Caco-2 (cell line): ENCODE data around the gene ANKRD23. TPM values are rescaled to one million over a fixed set of nuclear protein-coding genes. Genes with fewer than 3 reads are reported as not detected.

Experiments used
- BruUV-seq: library from RNA; stranded (reverse); fragments of 400-500 nt; replicated peaks from 2 replicates; lab custom pipeline; 2021; lab: Mats Ljungman, UMichigan
- CTCF ChIA-PET: fragments of 300-600 bp; sonication (Branson Sonifier 250); formaldehyde crosslinking; loops from one replicate; lab custom pipeline; 2022; ENCODE audit warnings: antibody characterized with exemption; lab: Charles Lee
- POLR2A ChIA-PET: fragments of 300-600 bp; sonication (Branson Sonifier 250); formaldehyde crosslinking; loops from one replicate; lab custom pipeline; 2022; ENCODE audit warnings: antibody characterized with exemption; lab: Charles Lee
- DNase-seq, 2 experiments: peaks; one replicate each; pipeline versions ENCODE4 v3.0.0 to v3.0.0-alpha.2; 2020 to 2022
- H3K27me3 ChIP-seq: replicated peaks from 2 replicates; pipeline ENCODE4 v1.6.0; 2011; ENCODE audit warnings: low read length; ENCODE audit not compliant: control insufficient read depth, insufficient read depth
- H3K36me3 ChIP-seq: 2 replicates; pipeline ENCODE4 v1.5.1; 2011; ENCODE audit warnings: low read length; ENCODE audit not compliant: control insufficient read depth, insufficient read depth
- H3K4me1 ChIP-seq: fragments of 250-450 bp; sonication (Bioruptor Pico); 2 replicates; pipeline ENCODE4 v1.5.1; 2020; ENCODE audit warnings: mild to moderate bottlenecking
- H3K4me3 ChIP-seq: 2 replicates; pipeline ENCODE4 v1.5.1; 2011; ENCODE audit warnings: low read depth, mild to moderate bottlenecking, control low read depth, low read length
- H3K9me3 ChIP-seq: fragments of 250-450 bp; sonication (Bioruptor Pico); 2 replicates; pipeline ENCODE4 v1.5.1; 2020; ENCODE audit warnings: mild to moderate bottlenecking, moderate library complexity
- H3K27ac Mint-ChIP-seq: one replicate; pipeline ENCODE4 v1.8.0; 2022; ENCODE audit warnings: mixed read lengths; ENCODE audit not compliant: unreplicated experiment
- H3K27me3 Mint-ChIP-seq: one replicate; pipeline ENCODE4 v1.8.0; 2022; ENCODE audit warnings: mixed read lengths; ENCODE audit not compliant: insufficient read depth, unreplicated experiment
- H3K36me3 Mint-ChIP-seq: one replicate; pipeline ENCODE4 v1.8.0; 2022; ENCODE audit warnings: mild to moderate bottlenecking, mixed read lengths; ENCODE audit not compliant: insufficient read depth, unreplicated experiment
- H3K4me1 Mint-ChIP-seq: one replicate; pipeline ENCODE4 v1.8.0; 2022; ENCODE audit warnings: low read depth, mixed read lengths; ENCODE audit not compliant: unreplicated experiment
- H3K4me3 Mint-ChIP-seq: one replicate; pipeline ENCODE4 v1.8.0; 2022; ENCODE audit warnings: mild to moderate bottlenecking, moderate library complexity, mixed read lengths; ENCODE audit not compliant: unreplicated experiment
- H3K9me3 Mint-ChIP-seq: one replicate; pipeline ENCODE4 v1.8.0; 2022; ENCODE audit warnings: mixed read lengths; ENCODE audit not compliant: unreplicated experiment
- CTCF ChIP-seq, 2 experiments: fragments of 200-600 bp in 1 of 2; IDR thresholded peaks; 1 replicate in 1 of 2; 2 replicates in 1 of 2; pipeline versions ENCODE4 v1.5.1 to v1.8.0; 2011 to 2022; ENCODE audit warnings: antibody characterized with exemption in 1 of 2, control low read depth in 1 of 2, inconsistent platforms in 1 of 2, low read depth in 1 of 2, low read length in 1 of 2, mild to moderate bottlenecking in 1 of 2, moderate library complexity in 1 of 2; ENCODE audit not compliant: insufficient read depth in 1 of 2, severe bottlenecking in 1 of 2, unreplicated experiment in 1 of 2
- intact Hi-C: fragments of 100-400 bp; cut with micrococcal nuclease; formaldehyde crosslinking; loops from one replicate; pipeline ENCODE4 v1.10.0; 2022; ENCODE audit not compliant: unreplicated experiment
- total RNA-seq: library from RNA; stranded (reverse); gene quantifications from 2 replicates; pipeline ENCODE4 v1.2.3, GENCODE V29; 2022

Gene ANKRD23
- total RNA-seq, 1 experiment from 2014 or later = 2.5 TPM

- no peak overlapping the region for H3K4me3 ChIP-seq
- POLR2A ChIA-PET = no interaction called here
- DNase-seq = no peak
- BruUV-seq = no TSS peak
- H3K4me1 ChIP-seq = peaks cover 6% of the 10 kb centered on the region
- Mint-ChIP-seq H3K4me1 (peaks cover 7% of the 10 kb centered on the region), H3K4me3 (no peak overlapping the region), H3K27ac (no peak overlapping the region), H3K9me3 (no peaks in the 10 kb centered on the region), H3K27me3 (no peaks in the 10 kb centered on the region), H3K36me3 (no peaks in the 10 kb centered on the region)
- no peak for TF ChIP-seq CTCF (IDR thresholded peaks at IDR 0.05; ENCODE audit: insufficient read depth in 1 of 2, low read depth in 1 of 2, low read length in 1 of 2, severe bottlenecking in 1 of 2, unreplicated experiment in 1 of 2)
- intact Hi-C loops = no loop called here
- CTCF ChIA-PET = no interaction called here
- no peaks in the 10 kb centered on the region for H3K36me3 ChIP-seq
- no peaks in the 10 kb centered on the region for H3K9me3 ChIP-seq
- no peaks in the 10 kb centered on the region for H3K27me3 ChIP-seq
These were observed 34.4 kb upstream of the ANKRD23 start for GRCh38 chr2:96878171-96878570.

GRCh38 chr2:96877631-96878092 lies 33.8 kb upstream of the ANKRD23 start:
- no peak overlapping the region for H3K4me3 Mint-ChIP-seq
- no peaks in the 10 kb centered on the region for H3K36me3 ChIP-seq
- no peaks in the 10 kb centered on the region for H3K9me3 Mint-ChIP-seq
- no peak for TF ChIP-seq CTCF (IDR thresholded peaks at IDR 0.05; ENCODE audit: insufficient read depth in 1 of 2, low read depth in 1 of 2, low read length in 1 of 2, severe bottlenecking in 1 of 2, unreplicated experiment in 1 of 2)
- H3K27me3 Mint-ChIP-seq = no peaks in the 10 kb centered on the region
- H3K27ac Mint-ChIP-seq = no peak overlapping the region
- CTCF ChIA-PET = no interaction called here
- intact Hi-C loops = no loop called here
- POLR2A ChIA-PET = no interaction called here
- H3K4me1 Mint-ChIP-seq = peaks cover 7% of the 10 kb centered on the region
- BruUV-seq = no TSS peak
- H3K9me3 ChIP-seq = no peaks in the 10 kb centered on the region
- DNase-seq = no peak
- no peak overlapping the region for H3K4me3 ChIP-seq
- no peaks in the 10 kb centered on the region for H3K27me3 ChIP-seq
- peaks cover 11% of the 10 kb centered on the region for H3K4me1 ChIP-seq
- no peaks in the 10 kb centered on the region for H3K36me3 Mint-ChIP-seq

- no peaks in the 10 kb centered on the region for H3K27me3 Mint-ChIP-seq
- Histone ChIP-seq H3K9me3 (no peaks in the 10 kb centered on the region), H3K27me3 (no peaks in the 10 kb centered on the region), H3K4me1 (peaks cover 16% of the 10 kb centered on the region), H3K36me3 (no peaks in the 10 kb centered on the region), H3K4me3 (no peak overlapping the region)
- H3K4me3 Mint-ChIP-seq = no peak overlapping the region
- H3K9me3 Mint-ChIP-seq = no peaks in the 10 kb centered on the region
- intact Hi-C loops = no loop called here
- H3K4me1 Mint-ChIP-seq = peaks cover 7% of the 10 kb centered on the region
- CTCF ChIA-PET = no interaction called here
- POLR2A ChIA-PET = no interaction called here
- TF ChIP-seq CTCF (IDR thresholded peaks at IDR 0.05; ENCODE audit: insufficient read depth in 1 of 2, low read depth in 1 of 2, low read length in 1 of 2, severe bottlenecking in 1 of 2, unreplicated experiment in 1 of 2) = no peak
- no TSS peak for BruUV-seq
- no peak overlapping the region for H3K27ac Mint-ChIP-seq
- no peak for DNase-seq
- no peaks in the 10 kb centered on the region for H3K36me3 Mint-ChIP-seq
These were observed 33.2 kb upstream of the ANKRD23 start for GRCh38 chr2:96877042-96877451.
